Measurements from ENCODE around the gene SPATA46. TPM values are rescaled to one million over a fixed set of nuclear protein-coding genes. Genes with fewer than 3 reads are reported as not detected.

Gene SPATA46
- total and polyA plus RNA-seq, 4 donors: not detected

GRCh38 chr1:162361349-162361748 lies 15.3 kb downstream of the SPATA46 start:
- H3K27me3 ChIP-seq (ENCODE audit: control insufficient read depth in 3 of 3, insufficient read depth in 3 of 3, low read length in 2 of 3): no peaks in the 10 kb centered on the region

GRCh38 chr1:162360874-162361260 lies 15.8 kb downstream of the SPATA46 start:
- 92 to 98% methylated on average over 4 of the region's 4 CpGs for WGBS, 2 donors
- TF ChIP-seq CTCF (IDR thresholded peaks at IDR 0.05; ENCODE audit: control extremely low read depth, extremely low read depth): no peak
- peaks cover 0 to 3% (median 1%) of the 10 kb centered on the region in 4 donors for H3K36me3 ChIP-seq (ENCODE audit: control insufficient read depth in 4 of 4, insufficient read depth in 4 of 4, low read length in 4 of 4)
- H3K9ac ChIP-seq (ENCODE audit: insufficient read depth in 1 of 2, low read length in 2 of 2): no peak overlapping the region
- DNase-seq (no peak), ATAC-seq (ENCODE audit: insufficient read depth, low FRiP score) (no peak)
- no peaks in the 10 kb centered on the region for H3K4me1 ChIP-seq (ENCODE audit: control insufficient read depth in 5 of 5, insufficient read depth in 5 of 5, low read length in 5 of 5)
- H3K4me3 ChIP-seq: no peak overlapping the region
- no peaks in the 10 kb centered on the region for H3K9me3 ChIP-seq (ENCODE audit: control insufficient read depth in 4 of 4, insufficient read depth in 3 of 4, low read length in 3 of 4)
- H3K27me3 ChIP-seq (ENCODE audit: control insufficient read depth in 3 of 3, insufficient read depth in 3 of 3, low read length in 2 of 3): no peaks in the 10 kb centered on the region
- no peak overlapping the region for H3K27ac ChIP-seq (ENCODE audit: low read depth in 1 of 2, low read length in 1 of 2)

More at GRCh38 chr1:162361349-162361748, 15.3 kb downstream of the SPATA46 start:
- Histone ChIP-seq H3K36me3 (ENCODE audit: control insufficient read depth in 4 of 4, insufficient read depth in 4 of 4, low read length in 4 of 4) (peaks cover 0 to 3% (median 1%) of the 10 kb centered on the region in 4 donors), H3K27ac (ENCODE audit: low read depth in 1 of 2, low read length in 1 of 2) (no peak overlapping the region), H3K4me3 (no peak overlapping the region), H3K9me3 (ENCODE audit: control insufficient read depth in 4 of 4, insufficient read depth in 3 of 4, low read length in 3 of 4) (no peaks in the 10 kb centered on the region), H3K9ac (ENCODE audit: insufficient read depth in 1 of 2, low read length in 2 of 2) (no peak overlapping the region), H3K4me1 (ENCODE audit: control insufficient read depth in 5 of 5, insufficient read depth in 5 of 5, low read length in 5 of 5) (no peaks in the 10 kb centered on the region)
- DNase-seq (no peak), ATAC-seq (ENCODE audit: insufficient read depth, low FRiP score) (no peak)
- no peak for TF ChIP-seq CTCF (IDR thresholded peaks at IDR 0.05; ENCODE audit: control extremely low read depth, extremely low read depth)
- 92 to 99% methylated on average over 5 of the region's 5 CpGs for WGBS, 2 donors

- no peak overlapping the region for H3K9ac ChIP-seq (ENCODE audit: insufficient read depth in 1 of 2, low read length in 2 of 2)
- no peaks in the 10 kb centered on the region for H3K9me3 ChIP-seq (ENCODE audit: control insufficient read depth in 4 of 4, insufficient read depth in 3 of 4, low read length in 3 of 4)
- no peak overlapping the region for H3K27ac ChIP-seq (ENCODE audit: low read depth in 1 of 2, low read length in 1 of 2)
- TF ChIP-seq CTCF (IDR thresholded peaks at IDR 0.05; ENCODE audit: control extremely low read depth, extremely low read depth): no peak
- H3K36me3 ChIP-seq (ENCODE audit: control insufficient read depth in 4 of 4, insufficient read depth in 4 of 4, low read length in 4 of 4): peaks cover 0 to 3% (median 1%) of the 10 kb centered on the region in 4 donors
- no peak for ATAC-seq (ENCODE audit: insufficient read depth, low FRiP score)
- DNase-seq: no peak
- H3K27me3 ChIP-seq (ENCODE audit: control insufficient read depth in 3 of 3, insufficient read depth in 3 of 3, low read length in 2 of 3): no peaks in the 10 kb centered on the region
- no peak overlapping the region for H3K4me3 ChIP-seq
- no peaks in the 10 kb centered on the region for H3K4me1 ChIP-seq (ENCODE audit: control insufficient read depth in 5 of 5, insufficient read depth in 5 of 5, low read length in 5 of 5)
- WGBS, 2 donors: 94 to 97% methylated on average over 10 of the region's 10 CpGs
These were observed 16.3 kb downstream of the SPATA46 start for GRCh38 chr1:162360237-162360873.

Data from lung (tissue), 12 donors.